Colon (tissue), 2 donors: ENCODE measurements around the gene GPR137B.

Experiments
- FAIRE-seq: peaks from 2 replicates; lab custom pipeline; 2012; peaks lifted over from hg19 to GRCh38; lab: Jason Lieb, UNC
- donor health status: control.
- donor health status: control.

The GPR137B gene

GRCh38 chr1:236114076-236114747 lies 28.1 kb upstream of the GPR137B start:
- no peak for FAIRE-seq

GRCh38 chr1:236117710-236118109 lies 24.6 kb upstream of the GPR137B start:
- no peak for FAIRE-seq

GRCh38 chr1:236119943-236120484 lies 22.3 kb upstream of the GPR137B start:
- no peak for FAIRE-seq

- no peak for FAIRE-seq
These were observed 21.6 kb upstream of the GPR137B start for GRCh38 chr1:236120721-236121153.

GRCh38 chr1:236122176-236122575 lies 20.2 kb upstream of the GPR137B start:
- no peak for FAIRE-seq

- FAIRE-seq: no peak
These were observed 18.8 kb upstream of the GPR137B start for GRCh38 chr1:236123563-236123962.

GRCh38 chr1:236124965-236125364 lies 17.4 kb upstream of the GPR137B start:
- no peak for FAIRE-seq

GRCh38 chr1:236127045-236127444 lies 15.3 kb upstream of the GPR137B start:
- FAIRE-seq: no peak

GRCh38 chr1:236128646-236129178 lies 13.6 kb upstream of the GPR137B start:
- FAIRE-seq: no peak

GRCh38 chr1:236129306-236129705 lies 13.0 kb upstream of the GPR137B start:
- FAIRE-seq: no peak

- FAIRE-seq: no peak
These were observed 12.0 kb upstream of the GPR137B start for GRCh38 chr1:236130372-236130771.

GRCh38 chr1:236131916-236132315 lies 10.4 kb upstream of the GPR137B start:
- FAIRE-seq: no peak

- no peak for FAIRE-seq
These were observed 9.8 kb upstream of the GPR137B start for GRCh38 chr1:236132420-236133046.

- no peak for FAIRE-seq
These were observed 9.0 kb upstream of the GPR137B start for GRCh38 chr1:236133339-236133738.

- FAIRE-seq: no peak
These were observed 8.5 kb upstream of the GPR137B start for GRCh38 chr1:236133802-236134201.

GRCh38 chr1:236137285-236137852 lies 5.0 kb upstream of the GPR137B start:
- no peak for FAIRE-seq

GRCh38 chr1:236139495-236139894 lies 2.8 kb upstream of the GPR137B start:
- no peak for FAIRE-seq

- no peak for FAIRE-seq
These were observed 1.5 kb upstream of the GPR137B start for GRCh38 chr1:236140705-236141446.

GRCh38 chr1:236141447-236142252 lies 689 bp upstream of the GPR137B start:
- FAIRE-seq: no peak

- no peak for FAIRE-seq
These were observed 987 bp downstream of the GPR137B start for GRCh38 chr1:236143104-236143948.

- FAIRE-seq: no peak
These were observed 1.7 kb downstream of the GPR137B start for GRCh38 chr1:236144033-236144432.
